ENCODE measurements around the gene OGT. TPM values are rescaled to one million over a fixed set of nuclear protein-coding genes. Genes with fewer than 3 reads are reported as not detected.

Gene OGT
- total RNA-seq, 1 experiment from 2014 or later: 143 TPM

DNA sequence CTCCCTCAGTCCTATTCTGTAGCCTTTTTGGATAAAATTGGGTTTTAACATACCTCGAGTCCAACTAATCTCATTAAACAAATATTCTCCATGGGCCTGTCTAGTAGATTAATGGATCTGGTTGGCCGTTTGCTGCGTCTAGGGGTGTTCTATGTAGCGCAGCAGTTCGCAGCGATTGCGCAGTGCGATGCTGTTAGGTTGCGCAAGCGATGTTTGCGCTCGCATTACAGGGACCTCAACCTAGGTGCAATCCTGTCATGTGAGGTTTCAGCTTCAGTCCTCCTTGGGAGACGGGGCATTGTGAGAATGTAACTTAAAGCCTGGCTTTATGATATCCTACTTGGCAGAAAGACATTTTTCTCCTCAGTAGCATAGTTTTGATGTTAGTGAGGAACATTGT, 14.0 kb downstream of the OGT start:
- Histone ChIP-seq H3K4me3 (replicated peaks in 1 of 2; ENCODE audit: low read depth in 1 of 2, low read length in 2 of 2) (no peak overlapping the region), H3K27me3 (ENCODE audit: insufficient read depth, low read length) (no peaks in the 10 kb centered on the region), H3K9me3 (ENCODE audit: control insufficient read depth in 1 of 2, insufficient read depth in 1 of 2, low read depth in 1 of 2, low read length in 2 of 2) (no peaks in the 10 kb centered on the region), H3K9me2 (ENCODE audit: insufficient read depth) (no peaks in the 10 kb centered on the region), H3K4me1 (ENCODE audit: control insufficient read depth in 1 of 2, insufficient read depth in 2 of 2, low read length in 2 of 2) (peaks cover 2 to 16% of the 10 kb centered on the region in 2 experiments), H3K9ac (ENCODE audit: low read length) (no peak overlapping the region), H3K79me2 (ENCODE audit: insufficient read depth, low read length) (peaks cover 95% of the 10 kb centered on the region), H3K4me2 (ENCODE audit: low read length) (no peak overlapping the region), H2AFZ (ENCODE audit: low read depth, low read length, poor library complexity, severe bottlenecking) (no peak overlapping the region), H3K36me3 (ENCODE audit: control insufficient read depth in 1 of 2, insufficient read depth in 2 of 2, low read length in 2 of 2) (peaks cover 32% of the 10 kb centered on the region in 2 experiments; a peak in 3 of 4 replicates), H4K20me1 (ENCODE audit: insufficient read depth) (peaks cover 18% of the 10 kb centered on the region), H3K27ac (ENCODE audit: low read depth, low read length) (no peak overlapping the region)
- no TSS peak for BruUV-seq (replicated peaks)
- ChIA-PET CTCF (no interaction called here), POLR2A (no interaction called here), RAD21 (ENCODE audit: low non-redundant PET in 1 of 2, low total read pairs in 2 of 2, uncharacterized antibody in 2 of 2, unreplicated experiment in 2 of 2) (no interaction called here)
- intact Hi-C loops (cut with micrococcal nuclease): no loop called here
- DNase-seq (ENCODE audit: low read depth, low spot score) (no peak), ATAC-seq (no peak)
- TF ChIP-seq YY1 (IDR thresholded peaks at IDR 0.05; ENCODE audit: extremely low read depth, insufficient replicate concordance, low read depth, low read length): no peak
- no peak for TF ChIP-seq POLR2A (IDR thresholded peaks at IDR 0.05; ENCODE audit: borderline replicate concordance, extremely low read depth, insufficient read depth, insufficient read length)
- no peak for TF ChIP-seq EGR1 (IDR thresholded peaks at IDR 0.05; ENCODE audit: low read depth)
- TF ChIP-seq TCF7L2 (IDR thresholded peaks at IDR 0.05; ENCODE audit: borderline replicate concordance, extremely low read depth, insufficient read depth, insufficient read length): no peak
- TF ChIP-seq ZBTB33 (IDR thresholded peaks at IDR 0.05; ENCODE audit: extremely low read depth, insufficient replicate concordance, low read length): no peak
- no peak for TF ChIP-seq ATF3 (IDR thresholded peaks at IDR 0.05)
- TF ChIP-seq, protein P1, sequence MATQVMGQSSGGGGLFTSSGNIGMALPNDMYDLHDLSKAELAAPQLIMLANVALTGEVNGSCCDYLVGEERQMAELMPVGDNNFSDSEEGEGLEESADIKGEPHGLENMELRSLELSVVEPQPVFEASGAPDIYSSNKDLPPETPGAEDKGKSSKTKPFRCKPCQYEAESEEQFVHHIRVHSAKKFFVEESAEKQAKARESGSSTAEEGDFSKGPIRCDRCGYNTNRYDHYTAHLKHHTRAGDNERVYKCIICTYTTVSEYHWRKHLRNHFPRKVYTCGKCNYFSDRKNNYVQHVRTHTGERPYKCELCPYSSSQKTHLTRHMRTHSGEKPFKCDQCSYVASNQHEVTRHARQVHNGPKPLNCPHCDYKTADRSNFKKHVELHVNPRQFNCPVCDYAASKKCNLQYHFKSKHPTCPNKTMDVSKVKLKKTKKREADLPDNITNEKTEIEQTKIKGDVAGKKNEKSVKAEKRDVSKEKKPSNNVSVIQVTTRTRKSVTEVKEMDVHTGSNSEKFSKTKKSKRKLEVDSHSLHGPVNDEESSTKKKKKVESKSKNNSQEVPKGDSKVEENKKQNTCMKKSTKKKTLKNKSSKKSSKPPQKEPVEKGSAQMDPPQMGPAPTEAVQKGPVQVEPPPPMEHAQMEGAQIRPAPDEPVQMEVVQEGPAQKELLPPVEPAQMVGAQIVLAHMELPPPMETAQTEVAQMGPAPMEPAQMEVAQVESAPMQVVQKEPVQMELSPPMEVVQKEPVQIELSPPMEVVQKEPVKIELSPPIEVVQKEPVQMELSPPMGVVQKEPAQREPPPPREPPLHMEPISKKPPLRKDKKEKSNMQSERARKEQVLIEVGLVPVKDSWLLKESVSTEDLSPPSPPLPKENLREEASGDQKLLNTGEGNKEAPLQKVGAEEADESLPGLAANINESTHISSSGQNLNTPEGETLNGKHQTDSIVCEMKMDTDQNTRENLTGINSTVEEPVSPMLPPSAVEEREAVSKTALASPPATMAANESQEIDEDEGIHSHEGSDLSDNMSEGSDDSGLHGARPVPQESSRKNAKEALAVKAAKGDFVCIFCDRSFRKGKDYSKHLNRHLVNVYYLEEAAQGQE (IDR thresholded peaks at IDR 0.05; ENCODE audit: low read depth): no peak
- no peak for TF ChIP-seq EZH2 (IDR thresholded peaks at IDR 0.05)
- TF ChIP-seq, protein P2, sequence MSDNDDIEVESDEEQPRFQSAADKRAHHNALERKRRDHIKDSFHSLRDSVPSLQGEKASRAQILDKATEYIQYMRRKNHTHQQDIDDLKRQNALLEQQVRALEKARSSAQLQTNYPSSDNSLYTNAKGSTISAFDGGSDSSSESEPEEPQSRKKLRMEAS (IDR thresholded peaks at IDR 0.05): no peak
- no peak for TF ChIP-seq CEBPB (IDR thresholded peaks at IDR 0.05; ENCODE audit: low read depth)
- no peak for TF ChIP-seq SP1 (IDR thresholded peaks at IDR 0.05; ENCODE audit: low read depth)
- no peak for TF ChIP-seq RAD21 (IDR thresholded peaks at IDR 0.05; ENCODE audit: low read depth)
- no peak for TF ChIP-seq FOSL1 (IDR thresholded peaks at IDR 0.05; ENCODE audit: low read depth)
- TF ChIP-seq EZH2phosphoT487 (IDR thresholded peaks at IDR 0.05; ENCODE audit: borderline replicate concordance): no peak
- TF ChIP-seq CBX3 (IDR thresholded peaks at IDR 0.05; ENCODE audit: low read depth): no peak
- no peak for TF ChIP-seq ZNF274 (IDR thresholded peaks at IDR 0.05; ENCODE audit: low read depth, low read length)
- no peak for TF ChIP-seq POLR2AphosphoS5 (IDR thresholded peaks at IDR 0.05; ENCODE audit: low read depth, low read length)

Data from HCT116 (cell line).